GM19468 (cell line): Measurements from ENCODE around the gene MYO5A.
"Not testable (repeated sequence)": the region's sequence is repeated elsewhere in the genome, so short reads cannot be mapped to it uniquely, and the experiment has no call there.

Experiments
- ATAC-seq: cut with Tn5 transposase; IDR thresholded peaks from one replicate; pipeline ENCODE4 v1.9.1; 2021; ENCODE audit warnings: mild to moderate bottlenecking, moderate library complexity, moderate number of reproducible peaks; ENCODE audit not compliant: unreplicated experiment; ENCODE audit errors: extremely low read depth

MYO5A gene

GRCh38 chr15:52303093-52303772 is 225.4 kb downstream of the MYO5A start:
- ATAC-seq = no peak

GRCh38 chr15:52301265-52301847 is 227.3 kb downstream of the MYO5A start:
- ATAC-seq = no peak

GRCh38 chr15:52295421-52296001 is 233.2 kb downstream of the MYO5A start, which contains the start of gene MYO5C:
MYO5C (minus strand) TSS chr15:52295804; CDS start chr15:52295636, 168 bp downstream.
- ATAC-seq = no peak

- ATAC-seq = no peak
These were observed 233.7 kb downstream of the MYO5A start for GRCh38 chr15:52294881-52295420.

GRCh38 chr15:52292780-52293392 is 235.8 kb downstream of the MYO5A start:
- no peak for ATAC-seq

- ATAC-seq = no peak
These were observed 237.5 kb downstream of the MYO5A start for GRCh38 chr15:52291204-52291603.

GRCh38 chr15:52290800-52291199 is 237.9 kb downstream of the MYO5A start:
- ATAC-seq = no peak

- no peak for ATAC-seq
These were observed 238.4 kb downstream of the MYO5A start for GRCh38 chr15:52290329-52290728.

GRCh38 chr15:52289629-52290081 is 239.0 kb downstream of the MYO5A start:
- no peak for ATAC-seq

- no peak for ATAC-seq
These were observed 239.7 kb downstream of the MYO5A start for GRCh38 chr15:52288986-52289385.

- no peak for ATAC-seq
These were observed 240.4 kb downstream of the MYO5A start for GRCh38 chr15:52288051-52288942.

GRCh38 chr15:52287114-52287513 is 241.6 kb downstream of the MYO5A start:
- no peak for ATAC-seq

- ATAC-seq = not testable (repeated sequence)
These were observed 242.7 kb downstream of the MYO5A start for GRCh38 chr15:52285941-52286340.

- no peak for ATAC-seq
These were observed 244.5 kb downstream of the MYO5A start for GRCh38 chr15:52284164-52284563.

GRCh38 chr15:52283281-52283680 is 245.4 kb downstream of the MYO5A start:
- no peak for ATAC-seq

GRCh38 chr15:52282418-52282817 is 246.3 kb downstream of the MYO5A start:
- ATAC-seq = no peak

GRCh38 chr15:52281085-52282035 is 247.3 kb downstream of the MYO5A start:
- ATAC-seq = no peak

- no peak for ATAC-seq
These were observed 248.2 kb downstream of the MYO5A start for GRCh38 chr15:52280326-52281084.
